ENCODE results near the gene IFT122.
"Not testable (repeated sequence)": the region's sequence is repeated elsewhere in the genome, so short reads cannot be mapped to it uniquely, and the experiment has no call there.

IFT122 gene

GRCh38 chr3:129486664-129487035 is 46.6 kb downstream of the IFT122 start:
- Histone ChIP-seq H3K27ac (ENCODE audit: low read depth, low read length) (peak overlapping the region; percentile 95), H3K4me1 (ENCODE audit: control insufficient read depth, insufficient read depth, low read length, unreplicated experiment) (peaks cover 49% of the 10 kb centered on the region), H3K4me3 (ENCODE audit: low read depth, low read length) (peak overlapping the region; percentile 15; the same call in 1 of the 2 replicates), H3K27me3 (ENCODE audit: insufficient read depth, low read length) (no peaks in the 10 kb centered on the region), H2AFZ (ENCODE audit: low read length, unreplicated experiment) (peak overlapping the region; percentile 5), H3K79me2 (ENCODE audit: control insufficient read depth, insufficient read depth, low read length, unreplicated experiment) (no peaks in the 10 kb centered on the region), H3K36me3 (ENCODE audit: insufficient read depth, low read length) (no peaks in the 10 kb centered on the region)

- Histone ChIP-seq H3K27ac (ENCODE audit: low read depth, low read length) (peak overlapping the region; percentile 95), H3K36me3 (ENCODE audit: insufficient read depth, low read length) (no peaks in the 10 kb centered on the region), H3K27me3 (ENCODE audit: insufficient read depth, low read length) (no peaks in the 10 kb centered on the region), H3K79me2 (ENCODE audit: control insufficient read depth, insufficient read depth, low read length, unreplicated experiment) (no peaks in the 10 kb centered on the region), H3K4me1 (ENCODE audit: control insufficient read depth, insufficient read depth, low read length, unreplicated experiment) (peaks cover 42% of the 10 kb centered on the region), H3K4me3 (ENCODE audit: low read depth, low read length) (no peak overlapping the region), H2AFZ (ENCODE audit: low read length, unreplicated experiment) (no peak overlapping the region)
These were observed 47.3 kb downstream of the IFT122 start for GRCh38 chr3:129487183-129487867.

DNA sequence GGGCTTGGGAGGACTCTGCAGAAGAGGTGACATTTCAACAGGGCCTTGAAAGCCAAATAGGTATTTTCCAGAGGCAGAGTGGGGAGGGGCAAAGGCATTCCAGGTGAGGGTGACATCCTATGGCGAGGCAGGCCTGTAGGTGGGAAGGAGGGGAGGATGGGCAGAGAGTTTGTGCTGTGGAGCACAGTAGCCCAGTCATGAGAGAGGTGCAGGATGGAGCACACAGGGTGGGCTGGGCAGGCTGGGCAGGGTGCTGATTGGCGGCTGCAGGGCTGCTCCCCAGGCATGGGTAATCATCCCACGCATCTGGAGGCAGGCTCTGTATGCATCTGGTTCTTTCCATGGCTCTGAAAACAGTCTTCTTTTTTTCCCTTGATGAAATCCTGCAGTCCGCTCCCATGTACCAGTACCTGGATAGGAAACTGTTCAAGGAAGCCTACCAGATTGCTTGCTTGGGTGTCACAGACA is 47.9 kb downstream of the IFT122 start:
- H2AFZ ChIP-seq (ENCODE audit: low read length, unreplicated experiment); H3K36me3 ChIP-seq (ENCODE audit: insufficient read depth, low read length); H3K27me3 ChIP-seq (ENCODE audit: insufficient read depth, low read length); H3K4me3 ChIP-seq (ENCODE audit: low read depth, low read length); H3K79me2 ChIP-seq (ENCODE audit: control insufficient read depth, insufficient read depth, low read length, unreplicated experiment): not testable (repeated sequence)
- H3K4me1 ChIP-seq (ENCODE audit: control insufficient read depth, insufficient read depth, low read length, unreplicated experiment): peaks cover 39% of the 10 kb centered on the region
- H3K27ac ChIP-seq (ENCODE audit: low read depth, low read length): peak overlapping the region; percentile 95; the same call in 1 of the 2 replicates

GRCh38 chr3:129489258-129489657 is 49.2 kb downstream of the IFT122 start:
- H3K4me3 ChIP-seq (ENCODE audit: low read depth, low read length); H3K36me3 ChIP-seq (ENCODE audit: insufficient read depth, low read length); H3K79me2 ChIP-seq (ENCODE audit: control insufficient read depth, insufficient read depth, low read length, unreplicated experiment); H2AFZ ChIP-seq (ENCODE audit: low read length, unreplicated experiment); H3K27me3 ChIP-seq (ENCODE audit: insufficient read depth, low read length); H3K27ac ChIP-seq (ENCODE audit: low read depth, low read length): not testable (repeated sequence)
- peaks cover 41% of the 10 kb centered on the region for H3K4me1 ChIP-seq (ENCODE audit: control insufficient read depth, insufficient read depth, low read length, unreplicated experiment)

DNA sequence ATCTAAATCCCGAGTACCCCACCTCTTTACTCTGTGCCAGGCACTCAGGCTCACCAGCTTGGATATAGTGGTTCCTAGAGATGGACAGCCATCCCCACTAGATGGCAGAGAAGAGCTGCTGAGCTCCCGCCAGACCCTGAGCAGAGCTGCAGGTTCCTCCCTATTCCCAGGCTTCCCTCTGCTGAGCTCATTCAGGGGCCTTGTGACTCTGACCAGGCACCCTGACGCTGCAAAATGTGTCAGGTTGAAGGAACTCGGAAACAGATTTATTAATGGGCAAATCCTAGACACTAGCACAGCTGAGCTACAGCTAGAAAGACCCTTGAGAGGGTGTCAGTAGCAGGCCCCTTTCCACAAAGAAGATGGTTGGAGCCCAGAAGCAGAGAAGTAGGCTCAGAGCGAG is 50.2 kb downstream of the IFT122 start:
- no peak overlapping the region for H2AFZ ChIP-seq (ENCODE audit: low read length, unreplicated experiment)
- no peaks in the 10 kb centered on the region for H3K36me3 ChIP-seq (ENCODE audit: insufficient read depth, low read length)
- H3K27me3 ChIP-seq (ENCODE audit: insufficient read depth, low read length): no peaks in the 10 kb centered on the region
- H3K79me2 ChIP-seq (ENCODE audit: control insufficient read depth, insufficient read depth, low read length, unreplicated experiment): no peaks in the 10 kb centered on the region
- H3K4me3 ChIP-seq (ENCODE audit: low read depth, low read length): no peak overlapping the region
- peaks cover 43% of the 10 kb centered on the region for H3K4me1 ChIP-seq (ENCODE audit: control insufficient read depth, insufficient read depth, low read length, unreplicated experiment)
- peak overlapping the region; percentile 61; the same call in 1 of the 2 replicates for H3K27ac ChIP-seq (ENCODE audit: low read depth, low read length)

DNA sequence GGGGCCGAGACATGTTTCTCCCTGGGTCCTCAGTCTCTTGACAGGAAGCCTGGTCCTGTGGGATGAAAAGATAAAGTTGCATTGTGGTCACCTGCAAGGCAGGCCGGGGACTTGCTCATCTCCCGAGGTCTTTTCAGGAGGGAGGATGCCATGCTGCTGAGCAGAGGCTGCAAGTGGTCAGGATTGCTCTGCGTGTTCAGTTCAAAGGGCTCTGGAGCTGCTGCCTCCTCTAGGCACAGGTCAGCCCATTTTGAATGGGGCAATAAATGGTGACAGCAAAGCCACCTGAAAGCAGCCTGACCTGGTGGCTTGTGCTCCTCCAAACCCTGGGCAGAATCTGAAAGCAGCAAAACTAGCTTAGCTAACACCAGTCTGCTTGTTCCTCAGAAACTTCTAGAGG is 51.1 kb downstream of the IFT122 start:
- H3K4me1 ChIP-seq (ENCODE audit: control insufficient read depth, insufficient read depth, low read length, unreplicated experiment): peaks cover 40% of the 10 kb centered on the region
- H3K36me3 ChIP-seq (ENCODE audit: insufficient read depth, low read length); H3K27me3 ChIP-seq (ENCODE audit: insufficient read depth, low read length); H3K4me3 ChIP-seq (ENCODE audit: low read depth, low read length); H3K79me2 ChIP-seq (ENCODE audit: control insufficient read depth, insufficient read depth, low read length, unreplicated experiment); H2AFZ ChIP-seq (ENCODE audit: low read length, unreplicated experiment): not testable (repeated sequence)
- H3K27ac ChIP-seq (ENCODE audit: low read depth, low read length): 0 out of 2 replicates have a peak overlapping the region, but pooled peaks have one; percentile 61

GRCh38 chr3:129491794-129492193 is 51.8 kb downstream of the IFT122 start:
- Histone ChIP-seq H2AFZ (ENCODE audit: low read length, unreplicated experiment) (no peak overlapping the region), H3K27me3 (ENCODE audit: insufficient read depth, low read length) (no peaks in the 10 kb centered on the region), H3K4me3 (ENCODE audit: low read depth, low read length) (no peak overlapping the region), H3K36me3 (ENCODE audit: insufficient read depth, low read length) (no peaks in the 10 kb centered on the region), H3K27ac (ENCODE audit: low read depth, low read length) (no peak overlapping the region), H3K4me1 (ENCODE audit: control insufficient read depth, insufficient read depth, low read length, unreplicated experiment) (peaks cover 32% of the 10 kb centered on the region), H3K79me2 (ENCODE audit: control insufficient read depth, insufficient read depth, low read length, unreplicated experiment) (no peaks in the 10 kb centered on the region)

DNA sequence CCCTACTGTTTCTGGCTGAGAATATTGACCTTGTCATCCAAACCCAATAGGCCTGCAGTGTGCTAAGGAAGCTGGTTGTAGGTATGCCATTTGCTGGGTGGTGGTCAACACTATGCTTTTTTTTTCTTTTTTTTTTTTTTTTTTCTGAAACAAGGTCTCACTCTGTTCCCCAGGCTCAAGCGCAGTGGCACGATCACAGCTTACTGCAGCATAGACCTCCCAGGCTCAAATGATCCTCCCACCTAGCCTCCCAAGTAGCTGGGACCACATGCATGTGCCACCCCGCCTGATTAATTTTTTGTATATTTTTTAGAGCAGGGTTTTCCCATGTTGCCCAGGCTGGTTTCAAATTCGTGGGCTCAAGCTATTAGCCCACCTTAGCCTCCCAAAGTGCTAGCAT is 52.7 kb downstream of the IFT122 start:
- Histone ChIP-seq H3K27ac (ENCODE audit: low read depth, low read length) (no peak overlapping the region), H3K79me2 (ENCODE audit: control insufficient read depth, insufficient read depth, low read length, unreplicated experiment) (no peaks in the 10 kb centered on the region), H3K4me1 (ENCODE audit: control insufficient read depth, insufficient read depth, low read length, unreplicated experiment) (peaks cover 23% of the 10 kb centered on the region), H2AFZ (ENCODE audit: low read length, unreplicated experiment) (no peak overlapping the region), H3K36me3 (ENCODE audit: insufficient read depth, low read length) (no peaks in the 10 kb centered on the region), H3K27me3 (ENCODE audit: insufficient read depth, low read length) (no peaks in the 10 kb centered on the region), H3K4me3 (ENCODE audit: low read depth, low read length) (no peak overlapping the region)

DNA sequence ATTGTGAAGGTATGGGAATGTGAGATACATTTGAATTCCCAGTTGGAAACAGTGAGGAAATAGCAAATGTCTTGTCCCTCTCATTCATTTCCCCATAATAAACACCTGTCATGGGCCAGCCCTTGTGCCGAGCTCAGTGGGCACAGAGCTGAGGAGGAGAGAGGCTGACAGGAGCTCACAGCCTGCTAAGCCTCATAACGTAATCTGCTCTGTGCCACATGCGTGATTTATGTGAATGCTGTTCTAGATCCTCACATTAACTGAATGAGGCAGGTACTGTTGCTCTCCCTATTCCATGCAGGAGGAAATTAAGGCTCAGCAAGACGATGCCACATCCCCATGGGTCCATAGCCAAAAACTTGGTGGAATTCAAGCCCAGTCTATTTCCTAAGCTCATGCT is 53.2 kb downstream of the IFT122 start:
- Histone ChIP-seq H3K4me1 (ENCODE audit: control insufficient read depth, insufficient read depth, low read length, unreplicated experiment) (peaks cover 21% of the 10 kb centered on the region), H2AFZ (ENCODE audit: low read length, unreplicated experiment) (no peak overlapping the region), H3K27me3 (ENCODE audit: insufficient read depth, low read length) (no peaks in the 10 kb centered on the region), H3K79me2 (ENCODE audit: control insufficient read depth, insufficient read depth, low read length, unreplicated experiment) (no peaks in the 10 kb centered on the region), H3K27ac (ENCODE audit: low read depth, low read length) (no peak overlapping the region), H3K36me3 (ENCODE audit: insufficient read depth, low read length) (no peaks in the 10 kb centered on the region), H3K4me3 (ENCODE audit: low read depth, low read length) (no peak overlapping the region)

DNA sequence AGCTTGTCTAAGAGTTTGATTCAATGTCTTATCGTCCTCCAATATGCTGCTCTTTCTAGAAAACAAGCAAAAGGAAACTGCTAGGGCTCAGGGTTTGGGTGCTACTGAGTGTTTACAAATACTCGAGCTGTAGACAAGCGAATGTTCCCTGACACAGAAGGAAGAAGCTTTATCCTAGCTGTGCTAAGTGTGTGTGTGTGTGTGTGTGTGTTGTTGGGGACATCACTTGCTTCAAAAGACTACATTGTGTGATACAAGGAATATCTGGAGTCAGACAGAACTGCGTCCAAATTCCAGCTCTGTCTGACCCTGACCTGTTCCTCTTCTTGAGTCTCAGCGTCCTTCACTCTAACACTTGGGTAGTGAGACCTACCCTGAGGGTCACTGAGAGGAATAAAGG is 54.5 kb downstream of the IFT122 start:
- H2AFZ ChIP-seq (ENCODE audit: low read length, unreplicated experiment): peak overlapping the region; percentile 60
- H3K27ac ChIP-seq (ENCODE audit: low read depth, low read length): peak overlapping the region; percentile 93
- not testable (repeated sequence) for H3K27me3 ChIP-seq (ENCODE audit: insufficient read depth, low read length); H3K79me2 ChIP-seq (ENCODE audit: control insufficient read depth, insufficient read depth, low read length, unreplicated experiment); H3K4me3 ChIP-seq (ENCODE audit: low read depth, low read length); H3K36me3 ChIP-seq (ENCODE audit: insufficient read depth, low read length)
- peaks cover 27% of the 10 kb centered on the region for H3K4me1 ChIP-seq (ENCODE audit: control insufficient read depth, insufficient read depth, low read length, unreplicated experiment)

GRCh38 chr3:129495006-129495639 is 55.1 kb downstream of the IFT122 start:
- Histone ChIP-seq H3K4me1 (ENCODE audit: control insufficient read depth, insufficient read depth, low read length, unreplicated experiment) (peaks cover 27% of the 10 kb centered on the region), H3K27ac (ENCODE audit: low read depth, low read length) (peak overlapping the region; percentile 93)
- H2AFZ ChIP-seq (ENCODE audit: low read length, unreplicated experiment); H3K79me2 ChIP-seq (ENCODE audit: control insufficient read depth, insufficient read depth, low read length, unreplicated experiment); H3K4me3 ChIP-seq (ENCODE audit: low read depth, low read length); H3K36me3 ChIP-seq (ENCODE audit: insufficient read depth, low read length); H3K27me3 ChIP-seq (ENCODE audit: insufficient read depth, low read length): not testable (repeated sequence)
